LNCAP (cell line): ENCODE data around the gene YJEFN3.

ENCODE experiments used
- TF ChIP-seq, protein P1 (sequence below): fragments of 450-650 bp; IDR thresholded peaks from 2 replicates; pipeline ENCODE4 v1.5.1; 2017; ENCODE audit warnings: mild to moderate bottlenecking

Gene YJEFN3

DNA sequence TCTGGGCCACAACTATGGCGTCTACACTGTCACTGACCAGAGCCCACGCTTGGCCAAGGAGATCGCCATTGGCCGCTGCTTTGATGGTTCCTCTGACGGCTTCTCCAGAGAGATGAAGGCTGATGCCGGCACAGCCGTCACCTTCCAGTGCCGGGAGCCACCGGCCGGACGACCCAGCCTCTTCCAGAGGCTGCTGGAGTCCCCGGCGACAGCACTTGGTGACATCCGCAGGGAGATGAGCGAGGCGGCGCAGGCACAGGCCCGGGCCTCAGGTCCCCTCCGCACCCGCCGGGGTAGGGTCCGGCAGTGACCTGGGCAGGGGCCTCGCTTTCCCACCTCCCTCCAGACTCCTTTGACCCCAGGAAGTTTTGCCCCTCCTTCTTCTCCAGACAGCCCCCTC is 17.0 kb downstream of the YJEFN3 start:
- TF ChIP-seq, protein P1, sequence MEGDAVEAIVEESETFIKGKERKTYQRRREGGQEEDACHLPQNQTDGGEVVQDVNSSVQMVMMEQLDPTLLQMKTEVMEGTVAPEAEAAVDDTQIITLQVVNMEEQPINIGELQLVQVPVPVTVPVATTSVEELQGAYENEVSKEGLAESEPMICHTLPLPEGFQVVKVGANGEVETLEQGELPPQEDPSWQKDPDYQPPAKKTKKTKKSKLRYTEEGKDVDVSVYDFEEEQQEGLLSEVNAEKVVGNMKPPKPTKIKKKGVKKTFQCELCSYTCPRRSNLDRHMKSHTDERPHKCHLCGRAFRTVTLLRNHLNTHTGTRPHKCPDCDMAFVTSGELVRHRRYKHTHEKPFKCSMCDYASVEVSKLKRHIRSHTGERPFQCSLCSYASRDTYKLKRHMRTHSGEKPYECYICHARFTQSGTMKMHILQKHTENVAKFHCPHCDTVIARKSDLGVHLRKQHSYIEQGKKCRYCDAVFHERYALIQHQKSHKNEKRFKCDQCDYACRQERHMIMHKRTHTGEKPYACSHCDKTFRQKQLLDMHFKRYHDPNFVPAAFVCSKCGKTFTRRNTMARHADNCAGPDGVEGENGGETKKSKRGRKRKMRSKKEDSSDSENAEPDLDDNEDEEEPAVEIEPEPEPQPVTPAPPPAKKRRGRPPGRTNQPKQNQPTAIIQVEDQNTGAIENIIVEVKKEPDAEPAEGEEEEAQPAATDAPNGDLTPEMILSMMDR: no peak

DNA sequence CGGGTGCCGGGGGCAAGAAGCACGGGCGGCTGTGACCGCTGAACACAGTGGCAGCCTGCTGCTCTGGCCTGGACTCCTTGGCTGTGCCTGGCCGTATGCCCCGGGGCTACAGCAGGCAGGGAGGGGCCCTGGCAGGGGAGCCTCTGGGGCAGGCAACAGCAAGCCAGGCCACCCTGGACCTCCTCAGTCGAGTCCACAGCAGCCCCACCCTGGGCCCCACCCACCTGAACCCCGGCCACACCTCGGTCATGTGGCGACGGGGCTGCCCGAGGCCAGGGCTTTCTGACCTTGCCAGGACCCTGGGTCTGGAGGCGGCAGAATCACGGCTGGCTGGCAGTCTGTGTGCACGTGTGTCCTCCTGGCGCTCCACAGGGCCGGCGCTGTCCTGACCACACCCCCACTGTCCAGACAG is 18.0 kb downstream of the YJEFN3 start:
- TF ChIP-seq, protein P1: no peak

DNA sequence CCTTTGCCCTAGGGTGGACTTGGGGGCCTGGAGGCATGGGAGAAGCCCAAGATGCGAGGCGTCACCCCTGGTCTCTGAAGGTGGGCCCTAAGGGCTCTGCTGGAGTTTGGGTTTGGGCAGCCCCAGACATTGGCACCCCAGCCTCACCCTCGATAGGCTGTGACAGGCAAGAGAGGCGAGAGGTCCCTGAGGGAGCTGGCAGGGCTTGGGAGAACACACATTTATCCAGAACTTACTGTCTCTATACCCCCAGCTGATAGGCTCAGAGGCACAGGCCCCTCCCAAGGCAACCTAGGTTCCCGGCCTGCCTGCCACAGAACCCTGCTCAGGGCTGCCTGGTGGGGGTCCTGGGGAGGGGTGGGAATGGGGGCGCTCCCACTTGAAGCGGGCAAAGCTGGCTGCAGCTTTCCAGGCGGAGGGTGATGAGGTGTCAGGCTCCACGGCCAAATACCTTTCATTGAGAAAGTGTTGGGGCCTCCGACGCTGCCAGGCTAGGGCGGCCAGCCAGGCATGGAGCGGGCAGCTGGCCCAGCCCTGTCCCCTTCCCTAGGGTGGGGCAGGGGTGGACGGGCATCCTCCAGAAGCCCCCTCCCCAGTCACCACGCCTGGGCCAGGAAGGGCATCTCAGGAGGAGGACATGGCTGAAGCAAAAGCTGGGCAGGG is 19.1 kb downstream of the YJEFN3 start:
- TF ChIP-seq, protein P1: no peak

DNA sequence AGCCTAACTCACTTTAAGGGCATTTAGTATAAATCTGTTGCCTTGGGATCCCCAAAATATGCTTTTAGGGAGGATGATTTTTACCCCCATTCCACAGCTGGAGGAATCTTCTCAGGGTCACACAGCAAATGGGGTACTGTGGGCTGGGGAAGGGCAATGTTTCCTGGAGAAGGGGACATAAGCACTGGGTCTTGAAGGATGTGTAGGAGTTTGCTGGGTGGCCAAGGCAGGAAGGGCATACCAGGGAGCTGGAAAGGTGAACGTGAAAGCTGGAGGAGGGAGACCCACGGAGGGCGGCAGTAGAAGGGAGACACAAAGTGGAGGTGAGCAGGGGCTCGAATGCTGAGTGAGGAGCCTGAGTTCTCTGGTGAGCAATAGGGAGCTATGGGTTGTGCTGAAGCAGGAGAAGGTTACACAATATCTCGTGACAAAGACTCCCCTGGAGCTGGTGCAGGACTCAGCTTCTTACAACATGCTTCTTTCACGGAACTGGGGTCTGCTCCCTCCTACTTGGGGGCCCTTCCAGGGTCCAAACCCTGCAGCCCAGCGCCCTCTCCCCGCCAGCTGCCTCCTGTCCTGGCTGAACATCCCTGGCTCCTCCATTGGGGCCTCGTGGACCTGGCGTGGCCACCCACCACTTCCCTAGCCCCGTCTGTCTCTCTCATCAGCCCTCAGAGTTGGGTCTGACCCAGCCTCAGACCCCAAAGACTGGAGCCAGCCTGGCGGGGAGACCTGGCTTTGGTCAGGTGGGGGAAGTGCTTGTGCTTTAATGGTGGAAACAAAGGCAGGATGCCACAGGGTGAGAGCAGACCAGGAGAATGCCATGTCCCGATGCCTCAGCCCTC is 20.4 kb downstream of the YJEFN3 start:
- TF ChIP-seq, protein P1: no peak

DNA sequence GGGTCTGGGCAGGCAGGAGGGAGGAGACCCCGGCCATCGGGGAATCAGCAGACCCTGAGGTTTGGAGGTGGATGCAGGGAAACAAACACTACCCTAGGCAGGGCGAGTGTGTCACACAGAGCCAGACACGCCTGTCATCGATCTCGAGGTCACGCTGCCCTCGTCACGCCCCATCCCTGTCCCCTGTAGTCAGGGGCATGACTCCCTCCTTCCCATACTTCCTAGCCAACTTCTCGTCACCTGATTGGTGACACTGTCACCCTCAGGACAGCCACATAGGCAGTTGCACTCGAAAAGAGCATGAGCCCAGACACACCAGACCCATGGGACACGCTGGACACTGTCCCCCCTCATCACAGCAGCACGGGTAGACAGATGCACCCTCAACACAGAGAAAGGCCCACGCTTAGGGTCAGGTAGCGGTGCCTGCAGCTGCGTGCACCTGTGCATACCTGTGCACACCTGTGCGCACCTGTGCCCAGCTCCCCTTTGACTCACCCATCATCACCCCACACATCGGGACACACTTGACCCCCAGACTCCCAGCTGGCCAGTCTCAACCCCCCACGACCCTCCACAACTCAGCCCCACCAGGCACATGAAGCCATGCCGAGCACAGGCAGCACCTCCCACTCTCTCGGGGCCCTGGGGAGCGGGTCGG is 21.2 kb downstream of the YJEFN3 start:
- TF ChIP-seq, protein P1: no peak

DNA sequence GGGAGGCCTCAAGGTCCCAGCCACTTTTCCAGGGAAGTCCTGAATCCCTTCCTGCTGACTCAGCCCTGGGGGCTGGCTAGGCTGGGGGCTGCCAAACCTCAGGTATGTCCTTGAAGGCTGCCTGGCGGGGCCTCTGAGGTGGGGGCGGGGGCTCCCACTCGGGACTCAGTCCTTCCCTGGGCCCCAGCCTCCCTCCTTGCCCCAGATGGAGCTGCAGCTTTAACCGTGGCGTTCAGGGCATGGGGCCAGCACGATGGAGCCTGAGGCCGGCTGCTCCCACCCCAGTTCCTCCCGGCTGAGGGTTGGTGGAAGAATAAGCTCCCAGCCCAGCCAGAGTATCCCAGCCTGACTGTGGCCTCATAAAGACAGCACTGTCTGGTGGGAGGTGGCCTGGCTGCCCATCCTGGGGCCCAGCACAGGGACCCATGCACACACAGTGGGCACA is 21.8 kb downstream of the YJEFN3 start:
- TF ChIP-seq, protein P1: no peak

DNA sequence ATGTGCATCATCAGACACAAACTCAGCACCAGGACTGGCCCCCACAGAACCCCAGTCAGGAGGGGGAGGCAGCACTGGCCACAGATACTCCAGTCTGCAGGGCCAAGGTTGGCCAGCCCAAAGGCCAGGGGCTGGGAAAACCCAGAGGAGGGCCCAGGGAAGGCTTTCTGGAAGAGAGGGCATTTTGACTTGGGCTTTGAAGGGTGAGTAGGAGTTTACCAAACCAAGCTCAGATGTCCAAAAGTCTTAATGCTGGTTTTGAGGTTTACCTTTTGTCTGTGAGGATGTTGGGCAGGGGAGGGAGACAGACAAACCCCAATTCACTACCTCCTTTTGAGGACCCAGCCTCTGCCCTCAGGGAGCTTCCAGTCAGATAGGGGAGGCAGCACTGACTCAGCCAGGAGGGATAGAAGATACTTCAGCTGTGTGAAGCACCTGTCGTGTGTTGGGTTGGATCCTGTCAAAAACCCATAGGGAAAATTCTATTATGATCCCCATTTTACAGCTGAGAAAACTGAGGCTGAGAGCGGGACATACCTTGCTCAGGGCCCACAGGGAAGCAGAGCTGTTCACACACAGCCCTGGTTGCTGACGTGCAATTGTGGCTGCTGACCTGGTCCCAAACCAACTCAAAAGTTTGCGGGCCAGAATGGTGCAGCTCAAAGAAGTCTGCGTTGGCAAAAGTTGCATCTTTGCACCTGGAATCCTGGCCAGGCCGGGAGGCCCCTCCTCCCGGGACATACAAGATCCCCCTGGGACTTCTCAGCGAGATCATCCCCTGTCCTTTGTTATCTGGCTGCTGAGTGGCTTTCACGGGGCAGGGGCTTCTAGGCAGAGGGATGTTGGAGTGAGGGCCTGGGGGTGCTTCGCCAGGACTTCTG is 22.5 kb downstream of the YJEFN3 start:
- TF ChIP-seq, protein P1: no peak
